NCI-H82 treated with DMSO at 0.1 percent for 48 hours (cell line): ENCODE results near the gene SPAAR.
A peak's percentile ranks its signal among the peaks of the same experiment; 100 is the strongest.

Source experiments
- DNase-seq: peaks from one replicate; lab custom pipeline; 2025; ENCODE audit not compliant: unreplicated experiment; lab: John Stamatoyannopoulos, UW

Gene SPAAR

GRCh38 chr9:35945341-35946018, 36.2 kb downstream of the SPAAR start:
- DNase-seq = peak; percentile 85

- DNase-seq = no peak
Observed at GRCh38 chr9:35948451-35948850, 39.2 kb downstream of the SPAAR start.

GRCh38 chr9:35948901-35949318, 39.6 kb downstream of the SPAAR start:
- no peak for DNase-seq

- no peak for DNase-seq
Observed at GRCh38 chr9:35951736-35952135, 42.4 kb downstream of the SPAAR start.

GRCh38 chr9:35952526-35953191, 43.4 kb downstream of the SPAAR start:
- DNase-seq = no peak

GRCh38 chr9:35954942-35955546, 45.8 kb downstream of the SPAAR start:
- peak; percentile 38 for DNase-seq

DNA sequence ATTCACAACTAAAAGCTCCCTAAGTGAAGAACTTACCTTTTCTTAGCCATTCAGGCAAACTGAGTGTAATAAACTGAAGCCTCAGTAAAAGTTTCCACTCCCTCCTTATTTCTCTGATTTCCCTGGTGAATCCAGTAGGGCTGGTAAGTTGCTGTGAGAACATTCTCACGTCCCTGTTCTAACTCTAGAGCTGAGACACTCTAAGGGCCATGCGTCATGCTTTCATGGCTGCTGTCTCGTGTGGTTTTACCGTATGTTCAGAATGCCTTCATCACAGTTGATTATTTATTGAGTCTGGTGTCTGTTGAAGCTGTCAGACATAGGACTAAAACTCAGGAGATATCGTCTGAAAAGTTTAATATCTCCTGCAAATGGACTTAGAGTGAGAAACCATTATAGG, 47.4 kb downstream of the SPAAR start:
- no peak for DNase-seq

DNA sequence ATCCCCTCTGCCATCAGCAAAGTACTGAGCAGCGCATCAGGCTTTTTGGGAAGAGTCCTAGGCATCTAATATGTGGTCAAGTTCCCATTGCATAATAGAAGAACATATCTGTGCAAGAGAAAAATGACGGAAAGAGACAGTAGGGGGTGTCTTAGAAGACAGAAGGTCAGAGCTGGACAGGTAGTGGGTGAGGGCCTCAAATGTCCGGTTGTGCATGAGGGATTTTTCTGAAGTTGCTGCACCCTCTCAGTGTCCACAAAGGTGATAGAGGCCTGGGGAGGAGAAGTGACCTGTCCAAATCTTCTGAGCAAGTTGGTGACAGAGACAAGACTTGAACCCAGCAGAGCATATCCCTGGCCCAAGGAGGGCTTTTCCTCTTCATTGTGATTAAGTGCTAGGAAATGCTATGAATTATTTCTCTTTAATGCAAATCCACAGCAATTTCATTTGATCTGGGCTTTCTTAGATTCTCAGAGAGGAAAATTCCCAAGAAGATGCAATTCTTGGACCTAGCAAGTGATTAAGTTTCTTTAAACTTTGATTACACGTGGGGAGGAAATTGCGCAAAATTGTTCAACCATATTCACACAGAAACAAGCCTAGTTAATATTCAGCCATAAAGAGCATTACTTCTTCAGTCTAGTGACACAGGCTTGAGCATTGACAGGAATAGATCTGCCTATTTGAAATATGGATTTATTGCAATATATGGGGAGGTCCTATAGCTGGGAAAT, 49.0 kb downstream of the SPAAR start, which contains the start of gene OR2S2:
Gene OR2S2, minus strand, starts transcription at position 51 of the 734 bp plus-strand sequence. CDS start 56 bp downstream, outside the sequence.
- no peak for DNase-seq

DNA sequence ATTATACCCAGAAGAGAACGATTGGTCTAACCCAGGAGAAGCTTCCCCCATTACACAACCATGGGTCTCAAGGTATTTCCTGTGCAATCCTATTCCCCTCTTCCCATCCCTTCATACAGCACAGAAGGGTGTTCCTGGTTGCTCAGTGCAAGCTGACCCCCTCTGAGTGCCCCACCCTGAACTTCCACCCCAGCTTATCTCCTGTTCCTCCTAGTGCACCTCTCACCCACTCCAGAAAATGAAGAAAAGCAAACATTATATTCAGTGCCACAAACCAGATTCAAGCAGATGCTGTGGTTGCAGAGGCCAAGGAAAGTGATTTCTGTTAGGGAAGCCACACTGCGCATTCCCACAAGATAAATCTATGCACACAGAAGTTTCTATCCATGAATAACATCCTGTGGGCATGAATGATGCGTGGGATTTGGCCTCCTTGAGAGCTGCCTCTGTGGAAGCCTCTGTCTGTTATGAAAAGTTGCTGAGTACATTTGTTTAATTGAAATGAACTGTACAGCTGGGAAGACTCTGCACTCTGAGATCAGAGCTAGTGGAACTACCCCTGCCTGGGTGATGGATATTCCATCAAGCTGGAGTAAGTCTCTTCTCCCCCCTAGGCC, 50.9 kb downstream of the SPAAR start:
- DNase-seq = no peak
